H9 (cell line): ENCODE results near the gene C2orf15. TPM values are rescaled to one million over a fixed set of nuclear protein-coding genes. Genes with fewer than 3 reads are reported as not detected.

Experiments used
- DNase-seq: peaks from one replicate; pipeline ENCODE4 v3.0.0-alpha.2; 2017
- H2AFZ ChIP-seq: one replicate; pipeline ENCODE4 v1.6.1; 2013; ENCODE audit warnings: mild to moderate bottlenecking, low read length, control low read depth, moderate library complexity
- H2AK5ac ChIP-seq: 2 replicates; pipeline ENCODE4 v1.6.1; 2013; ENCODE audit warnings: low read length, control low read depth, mixed read lengths; ENCODE audit not compliant: insufficient read length
- H2BK120ac ChIP-seq: one replicate; pipeline ENCODE4 v1.6.1; 2013; ENCODE audit warnings: low read depth, mild to moderate bottlenecking, low read length, control low read depth, inconsistent platforms; ENCODE audit not compliant: poor library complexity, severe bottlenecking
- H2BK12ac ChIP-seq: 2 replicates; pipeline ENCODE4 v1.6.1; 2013; ENCODE audit warnings: low read length, control low read depth, mixed read lengths, low read depth; ENCODE audit not compliant: insufficient read length
- H2BK15ac ChIP-seq: 2 replicates; pipeline ENCODE4 v1.6.1; 2013; ENCODE audit warnings: low read depth, low read length, control low read depth
- H2BK20ac ChIP-seq: one replicate; pipeline ENCODE4 v1.6.1; 2013; ENCODE audit warnings: low read depth, mild to moderate bottlenecking, low read length, control low read depth, inconsistent platforms; ENCODE audit not compliant: poor library complexity, severe bottlenecking
- H2BK5ac ChIP-seq: 2 replicates; pipeline ENCODE4 v1.6.1; 2013; ENCODE audit warnings: low read length, control low read depth, mixed read lengths; ENCODE audit not compliant: insufficient read length
- H3K14ac ChIP-seq: 2 replicates; pipeline ENCODE4 v1.6.1; 2013; ENCODE audit warnings: low read length, control low read depth; ENCODE audit not compliant: insufficient read depth
- H3K18ac ChIP-seq: 2 replicates; pipeline ENCODE4 v1.6.1; 2013; ENCODE audit warnings: low read depth, mild to moderate bottlenecking, mixed read lengths, low read length, control low read depth; ENCODE audit not compliant: insufficient read length
- H3K23ac ChIP-seq: 2 replicates; pipeline ENCODE4 v1.6.1; 2013; ENCODE audit warnings: low read length, control low read depth, mixed read lengths, low read depth; ENCODE audit not compliant: insufficient read length
- H3K23me2 ChIP-seq: 2 replicates; pipeline ENCODE4 v1.6.1; 2013; ENCODE audit warnings: low read depth, mild to moderate bottlenecking, mixed read lengths, low read length, control low read depth; ENCODE audit not compliant: insufficient read length, poor library complexity, severe bottlenecking
- H3K27ac ChIP-seq: 2 replicates; pipeline ENCODE4 v1.5.1; 2013; ENCODE audit warnings: low read length, control low read depth, mixed read lengths, low read depth; ENCODE audit not compliant: insufficient read length
- H3K27me3 ChIP-seq: 2 replicates; pipeline ENCODE4 v1.6.1; 2013; ENCODE audit warnings: low read length, control low read depth, inconsistent platforms; ENCODE audit not compliant: insufficient read depth
- H3K4ac ChIP-seq: 2 replicates; pipeline ENCODE4 v1.6.1; 2013; ENCODE audit warnings: low read depth, mild to moderate bottlenecking, control low read depth, inconsistent platforms, low read length, moderate library complexity
- H3K4me1 ChIP-seq: 2 replicates; pipeline ENCODE4 v1.6.1; 2013; ENCODE audit warnings: low read length, control low read depth, inconsistent platforms; ENCODE audit not compliant: insufficient read depth
- H3K4me2 ChIP-seq: 2 replicates; pipeline ENCODE4 v1.6.1; 2013; ENCODE audit warnings: low read length, control low read depth, mixed read lengths; ENCODE audit not compliant: insufficient read length, insufficient read depth
- H3K56ac ChIP-seq: 2 replicates; pipeline ENCODE4 v1.6.1; 2013; ENCODE audit warnings: low read depth, mild to moderate bottlenecking, mixed read lengths, low read length, control low read depth; ENCODE audit not compliant: insufficient read length
- H3K79me1 ChIP-seq: 2 replicates; pipeline ENCODE4 v1.6.1; 2013; ENCODE audit warnings: low read depth, mild to moderate bottlenecking, moderate library complexity, low read length, control low read depth, inconsistent platforms; ENCODE audit not compliant: insufficient read depth, poor library complexity, severe bottlenecking
- H3K79me2 ChIP-seq: 2 replicates; pipeline ENCODE4 v1.6.1; 2013; ENCODE audit warnings: low read length, control low read depth, inconsistent platforms; ENCODE audit not compliant: insufficient read depth
- H3K9ac ChIP-seq: 2 replicates; pipeline ENCODE4 v1.6.1; 2013; ENCODE audit warnings: low read length, control low read depth, mixed read lengths; ENCODE audit not compliant: insufficient read length; ENCODE audit errors: extremely low read depth
- H3K9me3 ChIP-seq: one replicate; pipeline ENCODE4 v1.6.1; 2013; ENCODE audit warnings: low read depth, low read length, inconsistent platforms; ENCODE audit not compliant: control insufficient read depth
- H3T11ph ChIP-seq: one replicate; pipeline ENCODE4 v1.6.1; 2013; ENCODE audit warnings: mild to moderate bottlenecking, low read length, control low read depth, inconsistent platforms
- H4K20me1 ChIP-seq: one replicate; pipeline ENCODE4 v1.6.1; 2013; ENCODE audit not compliant: control insufficient read depth, insufficient read length, insufficient read depth
- H4K5ac ChIP-seq: 2 replicates; pipeline ENCODE4 v1.6.1; 2013; ENCODE audit warnings: low read depth, mild to moderate bottlenecking, mixed read lengths, low read length, control low read depth; ENCODE audit not compliant: insufficient read length
- H4K8ac ChIP-seq: replicated peaks from 2 replicates; pipeline ENCODE4 v1.6.1; 2013; ENCODE audit warnings: low read length, control low read depth, mixed read lengths, low read depth; ENCODE audit not compliant: insufficient read length
- H4K91ac ChIP-seq: 2 replicates; pipeline ENCODE4 v1.6.1; 2013; ENCODE audit warnings: low read depth, mild to moderate bottlenecking, moderate library complexity, mixed read lengths, low read length, control low read depth; ENCODE audit not compliant: insufficient read length
- H3K27ac Mint-ChIP-seq, 3 experiments: 2 replicates in 2 of 3; 3 replicates in 1 of 3; pipeline ENCODE4 v1.8.0; 2020 to 2021; ENCODE audit warnings: mixed read lengths in 3 of 3, mild to moderate bottlenecking in 1 of 3, moderate library complexity in 1 of 3
- H3K27me3 Mint-ChIP-seq: 2 replicates; pipeline ENCODE4 v1.8.0; 2021; ENCODE audit warnings: low read depth, mild to moderate bottlenecking, moderate library complexity, mixed read lengths
- H3K36me3 Mint-ChIP-seq, 3 experiments: 2 replicates in 2 of 3; 3 replicates in 1 of 3; pipeline ENCODE4 v1.8.0; 2020 to 2021; ENCODE audit warnings: low read depth in 3 of 3, mixed read lengths in 3 of 3; ENCODE audit not compliant: insufficient read depth in 1 of 3
- H3K4me1 Mint-ChIP-seq, 2 experiments: 2 replicates each; pipeline ENCODE4 v1.8.0; 2020; ENCODE audit warnings: mixed read lengths in 2 of 2
- H3K4me3 Mint-ChIP-seq, 2 experiments: 2 replicates in 1 of 2; 3 replicates in 1 of 2; pipeline ENCODE4 v1.8.0; 2020 to 2021; ENCODE audit warnings: mild to moderate bottlenecking in 2 of 2, mixed read lengths in 2 of 2, moderate library complexity in 1 of 2
- H3K9me3 Mint-ChIP-seq, 2 experiments: 2 replicates in 1 of 2; 3 replicates in 1 of 2; pipeline ENCODE4 v1.8.0; 2020; ENCODE audit warnings: mild to moderate bottlenecking in 2 of 2, mixed read lengths in 2 of 2, moderate library complexity in 1 of 2
- CTCF ChIP-seq: fragments of 200-600 bp; sonication (generic); conservative IDR thresholded peaks from 3 replicates; pipeline ENCODE4 v1.8.0; 2021; ENCODE audit warnings: antibody characterized with exemption, mild to moderate bottlenecking
- WGBS: extraction: QIAGEN DNeasy Blood & Tissue Kit; methylation state at CpG from one replicate; pipeline ENCODE4 v1.1.7; 2013; ENCODE audit warnings: missing lambda C conversion rate, low lambda C conversion rate, mixed read lengths; ENCODE audit not compliant: insufficient read length; ENCODE audit errors: extremely low coverage; 5-methylcytosine and 5-hydroxymethylcytosine counted together
- total RNA-seq: library from RNA; stranded (reverse); gene quantifications from 2 replicates; pipeline ENCODE4 v1.2.1, GENCODE V29; 2021

The C2orf15 gene
- total RNA-seq, 1 experiment from 2014 or later, result 6.2 TPM

GRCh38 chr2:99184811-99185210 lies 43.3 kb downstream of the C2orf15 start:
- no peaks in the 10 kb centered on the region for H3K9me3 ChIP-seq
- Mint-ChIP-seq H3K27ac (no peak overlapping the region), H3K36me3 (peaks cover 15 to 32% (median 18%) of the 10 kb centered on the region in 3 experiments), H3K4me3 (no peak overlapping the region), H3K27me3 (no peaks in the 10 kb centered on the region), H3K4me1 (peaks cover 15 to 18% of the 10 kb centered on the region in 2 experiments), H3K9me3 (no peaks in the 10 kb centered on the region)
- H2AK5ac ChIP-seq, result no peak overlapping the region
- no peak overlapping the region for H2BK15ac ChIP-seq
- no peaks in the 10 kb centered on the region for H4K20me1 ChIP-seq
- H3K4me1 ChIP-seq, result no peaks in the 10 kb centered on the region
- no peak overlapping the region for H2BK120ac ChIP-seq
- peaks cover 3% of the 10 kb centered on the region for H3K23me2 ChIP-seq
- no peak overlapping the region for H4K5ac ChIP-seq
- TF ChIP-seq CTCF, result no peak
- H3K79me2 ChIP-seq, result peaks cover 18% of the 10 kb centered on the region; the same call in 1 of the 2 replicates
- H2BK5ac ChIP-seq, result no peak overlapping the region
- H3K27ac ChIP-seq, result no peak overlapping the region
- no peak overlapping the region for H3K4ac ChIP-seq
- no peak overlapping the region for H3K56ac ChIP-seq
- no peak for DNase-seq
- no peak overlapping the region for H4K8ac ChIP-seq
- H2AFZ ChIP-seq, result no peak overlapping the region
- no peak overlapping the region for H3K18ac ChIP-seq
- no peak overlapping the region for H4K91ac ChIP-seq
- H3K79me1 ChIP-seq, result peaks cover 3% of the 10 kb centered on the region
- WGBS, result no CpG with 5 or more reads among the region's 6 CpGs
- no peak overlapping the region for H3K4me2 ChIP-seq
- H2BK12ac ChIP-seq, result no peak overlapping the region
- no peak overlapping the region for H3K14ac ChIP-seq
- H3K23ac ChIP-seq, result no peak overlapping the region
- H2BK20ac ChIP-seq, result no peak overlapping the region
- H3T11ph ChIP-seq, result no peak overlapping the region
- no peak overlapping the region for H3K9ac ChIP-seq
- H3K27me3 ChIP-seq, result no peaks in the 10 kb centered on the region
